Mammary epithelial cell (primary cell): ENCODE measurements around the gene UBE2E1.

Experiments used
- CTCF ChIP-seq, 2 donors: IDR thresholded peaks in 1 of 2; conservative IDR thresholded peaks in 1 of 2; 2 replicates each; pipeline ENCODE4 v1.5.1; 2011 to 2012; ENCODE audit warnings: inconsistent platforms in 2 of 2, low read length in 2 of 2, mild to moderate bottlenecking in 2 of 2, control low read depth in 1 of 2, low read depth in 1 of 2; ENCODE audit not compliant: insufficient read depth in 1 of 2; ENCODE audit errors: extremely low read depth in 1 of 2
- EZH2 ChIP-seq: IDR thresholded peaks from 2 replicates; pipeline ENCODE4 v1.6.1; 2012; ENCODE audit warnings: low read length, inconsistent platforms, borderline replicate concordance

DNA sequence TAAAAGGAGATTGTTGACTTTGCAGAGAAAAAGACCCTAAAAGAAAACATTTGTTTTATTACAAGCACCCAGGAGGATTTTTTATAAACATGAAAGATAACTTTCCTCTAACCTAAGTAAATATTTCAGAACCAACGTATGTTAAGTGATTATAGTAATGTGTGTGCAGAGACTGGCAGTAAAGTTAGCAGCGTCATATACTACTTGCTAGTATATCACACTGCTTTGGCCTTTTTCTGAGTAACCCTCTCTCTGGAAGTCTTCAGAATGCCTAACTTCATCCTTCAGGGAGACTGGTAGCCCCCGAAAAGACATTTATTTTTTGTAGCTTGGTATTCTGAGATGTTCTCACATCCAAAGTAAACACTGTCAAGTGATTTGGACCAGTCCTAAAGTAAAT, 17.9 kb downstream of the UBE2E1 start:
- TF ChIP-seq CTCF (conservative IDR thresholded peaks at IDR 0.05 in 1 of 2, IDR thresholded peaks at IDR 0.05 in 1 of 2; ENCODE audit: extremely low read depth in 1 of 2, insufficient read depth in 1 of 2, low read depth in 1 of 2, low read length in 2 of 2) (no peak), EZH2 (no peak)
